Caki2 (cell line): ENCODE results near the gene SLC38A2. TPM values are rescaled to one million over a fixed set of nuclear protein-coding genes. Genes with fewer than 3 reads are reported as not detected.
A peak's percentile ranks its signal among the peaks of the same experiment; 100 is the strongest.

Experiments used
- DNase-seq: peaks from one replicate; pipeline ENCODE4 v3.0.0-alpha.2; 2015; ENCODE audit warnings: low read depth
- in situ Hi-C: cut with HindIII; loops from 2 replicates; pipeline ENCODE4 v1.10.0; 2016; ENCODE audit warnings: low sequenced_read_pairs, low pct_unique_long_range_greater_than_20kb, mixed read lengths
- total RNA-seq: library from RNA; depleted of rRNA; stranded (reverse); fragments of >200 nt; shearing (Covaris generic); gene quantifications from 2 replicates; pipeline ENCODE4 v1.2.3, GENCODE V29; 2014; ENCODE audit warnings: low replicate concordance; rRNA removed

Gene SLC38A2
- total RNA-seq: 77.2 and 80.3 TPM in 2 replicates

GRCh38 chr12:46372544-46373300, at the start of gene SLC38A2:
Gene SLC38A2, minus strand, starts transcription at chr12:46372773. Its CDS starts 1,480 bp downstream, at chr12:46371293.
- peak; percentile 85 for DNase-seq

GRCh38 chr12:46419675-46420074, 47.1 kb upstream of the SLC38A2 start:
- no peak for DNase-seq

More at GRCh38 chr12:46372544-46373300, at the start of gene SLC38A2:
- in situ Hi-C loops: no loop called here

GRCh38 chr12:46415552-46415951, 43.0 kb upstream of the SLC38A2 start:
- in situ Hi-C loops: no loop called here
- no peak for DNase-seq

More at GRCh38 chr12:46419675-46420074, 47.1 kb upstream of the SLC38A2 start:
- in situ Hi-C loops: no loop called here

- in situ Hi-C loops: no loop called here
- no peak for DNase-seq
These were observed 42.2 kb upstream of the SLC38A2 start for GRCh38 chr12:46414591-46415268.

GRCh38 chr12:46413368-46413767, 40.8 kb upstream of the SLC38A2 start:
- in situ Hi-C loops: no loop called here
- no peak for DNase-seq

- no peak for DNase-seq
- in situ Hi-C loops: no loop called here
These were observed 40.3 kb upstream of the SLC38A2 start for GRCh38 chr12:46412857-46413256.

- in situ Hi-C loops: no loop called here
- DNase-seq: no peak
These were observed 37.9 kb upstream of the SLC38A2 start for GRCh38 chr12:46410495-46410894.

GRCh38 chr12:46409974-46410373, 37.4 kb upstream of the SLC38A2 start:
- DNase-seq: no peak
- in situ Hi-C loops: no loop called here

- in situ Hi-C loops: no loop called here
- DNase-seq: no peak
These were observed 36.8 kb upstream of the SLC38A2 start for GRCh38 chr12:46409342-46409741.

GRCh38 chr12:46408441-46408840, 35.9 kb upstream of the SLC38A2 start:
- DNase-seq: no peak
- in situ Hi-C loops: no loop called here

- DNase-seq: no peak
- in situ Hi-C loops: no loop called here
These were observed 34.8 kb upstream of the SLC38A2 start for GRCh38 chr12:46407361-46407760.

- in situ Hi-C loops: no loop called here
- no peak for DNase-seq
These were observed 33.9 kb upstream of the SLC38A2 start for GRCh38 chr12:46406352-46407027.

GRCh38 chr12:46404733-46405132, 32.2 kb upstream of the SLC38A2 start:
- in situ Hi-C loops: no loop called here
- no peak for DNase-seq

- DNase-seq: no peak
- in situ Hi-C loops: no loop called here
These were observed 31.7 kb upstream of the SLC38A2 start for GRCh38 chr12:46404225-46404631.

- no peak for DNase-seq
- in situ Hi-C loops: no loop called here
These were observed 31.1 kb upstream of the SLC38A2 start for GRCh38 chr12:46403719-46404070.

- no peak for DNase-seq
These were observed 30.6 kb upstream of the SLC38A2 start for GRCh38 chr12:46402941-46403718.

GRCh38 chr12:46402451-46402850, 29.9 kb upstream of the SLC38A2 start:
- no peak for DNase-seq
- in situ Hi-C loops: no loop called here

More at GRCh38 chr12:46402941-46403718, 30.6 kb upstream of the SLC38A2 start:
- in situ Hi-C loops: no loop called here

GRCh38 chr12:46401662-46402061, 29.1 kb upstream of the SLC38A2 start:
- no peak for DNase-seq
- in situ Hi-C loops: no loop called here
